ENCODE measurements around the gene NSUN2.

DNA sequence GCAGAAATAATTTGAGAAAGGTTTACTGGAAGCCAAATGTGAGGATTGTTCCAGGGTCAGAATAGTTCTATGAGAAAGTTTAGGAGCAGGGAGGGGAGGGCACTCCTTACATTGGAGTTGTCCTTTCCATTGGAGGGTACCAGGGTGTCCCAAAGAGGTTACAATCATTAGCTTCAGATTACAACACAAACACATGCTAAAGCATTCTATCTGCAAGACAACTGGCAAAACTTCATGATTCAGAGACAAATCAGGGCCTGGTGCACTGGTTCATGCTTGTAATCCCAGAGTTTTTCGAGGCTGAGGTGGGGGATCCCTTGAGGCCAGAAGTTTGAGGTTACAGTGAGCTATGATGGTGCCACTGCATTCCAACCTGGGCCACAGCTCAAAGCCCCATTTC is 51.8 kb downstream of the NSUN2 start:
- TF ChIP-seq, protein P1, sequence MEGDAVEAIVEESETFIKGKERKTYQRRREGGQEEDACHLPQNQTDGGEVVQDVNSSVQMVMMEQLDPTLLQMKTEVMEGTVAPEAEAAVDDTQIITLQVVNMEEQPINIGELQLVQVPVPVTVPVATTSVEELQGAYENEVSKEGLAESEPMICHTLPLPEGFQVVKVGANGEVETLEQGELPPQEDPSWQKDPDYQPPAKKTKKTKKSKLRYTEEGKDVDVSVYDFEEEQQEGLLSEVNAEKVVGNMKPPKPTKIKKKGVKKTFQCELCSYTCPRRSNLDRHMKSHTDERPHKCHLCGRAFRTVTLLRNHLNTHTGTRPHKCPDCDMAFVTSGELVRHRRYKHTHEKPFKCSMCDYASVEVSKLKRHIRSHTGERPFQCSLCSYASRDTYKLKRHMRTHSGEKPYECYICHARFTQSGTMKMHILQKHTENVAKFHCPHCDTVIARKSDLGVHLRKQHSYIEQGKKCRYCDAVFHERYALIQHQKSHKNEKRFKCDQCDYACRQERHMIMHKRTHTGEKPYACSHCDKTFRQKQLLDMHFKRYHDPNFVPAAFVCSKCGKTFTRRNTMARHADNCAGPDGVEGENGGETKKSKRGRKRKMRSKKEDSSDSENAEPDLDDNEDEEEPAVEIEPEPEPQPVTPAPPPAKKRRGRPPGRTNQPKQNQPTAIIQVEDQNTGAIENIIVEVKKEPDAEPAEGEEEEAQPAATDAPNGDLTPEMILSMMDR (IDR thresholded peaks at IDR 0.05): no peak
- TF ChIP-seq EP300 (IDR thresholded peaks at IDR 0.05; ENCODE audit: low read depth): no peak

Measured in transverse colon (tissue), 3 donors.